Mesothelial cell of epicardium (in vitro differentiated cells): ENCODE measurements around the gene RALGAPA2. TPM values are rescaled to one million over a fixed set of nuclear protein-coding genes. Genes with fewer than 3 reads are reported as not detected.

Experiments used
- DNase-seq, 2 experiments: peaks; one replicate each; pipeline ENCODE4 v3.0.0; 2021; ENCODE audit warnings: low spot score in 2 of 2; ENCODE audit not compliant: unreplicated experiment in 2 of 2
- H3K27ac Mint-ChIP-seq: 2 replicates; pipeline ENCODE4 v1.8.0; 2021; ENCODE audit warnings: mixed read lengths
- H3K27me3 Mint-ChIP-seq: 2 replicates; pipeline ENCODE4 v1.8.0; 2021; ENCODE audit warnings: low read depth, mixed read lengths
- H3K36me3 Mint-ChIP-seq: 2 replicates; pipeline ENCODE4 v1.8.0; 2021; ENCODE audit warnings: mixed read lengths
- H3K4me1 Mint-ChIP-seq: 2 replicates; pipeline ENCODE4 v1.8.0; 2021; ENCODE audit warnings: mixed read lengths
- H3K4me3 Mint-ChIP-seq: 2 replicates; pipeline ENCODE4 v1.8.0; 2021; ENCODE audit warnings: mild to moderate bottlenecking, moderate library complexity, mixed read lengths
- H3K9me3 Mint-ChIP-seq: 2 replicates; pipeline ENCODE4 v1.8.0; 2021; ENCODE audit warnings: mixed read lengths
- total RNA-seq: library from RNA; stranded (reverse); gene quantifications from 3 replicates; pipeline ENCODE4 v1.2.1, GENCODE V29; 2021
- TF ChIP-seq, protein P1 (sequence below): fragments of 200-600 bp; sonication (generic); IDR thresholded peaks from one replicate; pipeline ENCODE4 v1.5.0; 2021; ENCODE audit warnings: antibody characterized with exemption; ENCODE audit not compliant: unreplicated experiment

Gene RALGAPA2
- total RNA-seq, 1 donor from 2014 or later = 27.5 TPM

DNA sequence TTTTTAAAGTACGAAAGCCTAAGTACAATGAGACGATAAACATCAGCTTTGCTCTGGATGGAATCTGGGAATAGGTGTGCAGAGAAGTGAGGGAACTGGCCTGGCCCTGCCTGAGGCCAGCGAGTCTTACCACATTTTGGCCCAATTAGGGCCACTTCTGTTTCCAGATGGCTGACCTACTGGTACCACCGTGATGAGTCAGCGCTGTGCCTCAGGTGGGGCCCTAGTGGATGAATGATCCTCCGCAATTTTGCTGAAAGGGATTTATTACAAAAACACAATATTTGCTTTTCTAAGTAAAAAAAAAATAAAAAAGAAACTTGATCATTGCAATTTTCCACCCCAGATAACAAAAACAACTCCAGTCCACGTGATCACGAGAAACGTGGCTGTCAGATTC is 322.1 kb downstream of the RALGAPA2 start:
- Mint-ChIP-seq H3K4me1 (no peaks in the 10 kb centered on the region), H3K4me3 (no peak overlapping the region)

DNA sequence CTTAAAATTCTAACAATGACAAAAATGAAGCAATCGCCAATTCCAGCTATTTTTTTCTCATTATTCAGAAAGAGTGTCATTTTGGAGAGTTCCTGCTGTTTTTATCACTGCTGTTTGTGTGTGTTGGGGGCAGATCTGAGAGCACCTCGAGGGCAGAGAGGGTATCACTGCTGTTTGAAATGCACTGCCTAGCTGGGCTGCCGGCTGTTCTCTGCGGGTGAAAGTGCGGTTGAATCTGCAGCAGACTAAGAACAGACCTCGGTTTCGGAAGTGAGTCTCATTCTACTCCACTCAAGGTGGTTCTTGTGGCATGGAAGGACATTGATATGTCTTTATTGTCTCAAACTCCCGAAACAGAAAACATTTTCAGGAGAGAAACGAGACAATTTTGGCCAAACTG is 326.3 kb downstream of the RALGAPA2 start:
- Mint-ChIP-seq H3K27ac (no peak overlapping the region), H3K36me3 (peaks cover 2% of the 10 kb centered on the region), H3K4me3 (no peak overlapping the region), H3K27me3 (peaks cover 30% of the 10 kb centered on the region), H3K4me1 (no peaks in the 10 kb centered on the region), H3K9me3 (no peaks in the 10 kb centered on the region)
- TF ChIP-seq, protein P1, sequence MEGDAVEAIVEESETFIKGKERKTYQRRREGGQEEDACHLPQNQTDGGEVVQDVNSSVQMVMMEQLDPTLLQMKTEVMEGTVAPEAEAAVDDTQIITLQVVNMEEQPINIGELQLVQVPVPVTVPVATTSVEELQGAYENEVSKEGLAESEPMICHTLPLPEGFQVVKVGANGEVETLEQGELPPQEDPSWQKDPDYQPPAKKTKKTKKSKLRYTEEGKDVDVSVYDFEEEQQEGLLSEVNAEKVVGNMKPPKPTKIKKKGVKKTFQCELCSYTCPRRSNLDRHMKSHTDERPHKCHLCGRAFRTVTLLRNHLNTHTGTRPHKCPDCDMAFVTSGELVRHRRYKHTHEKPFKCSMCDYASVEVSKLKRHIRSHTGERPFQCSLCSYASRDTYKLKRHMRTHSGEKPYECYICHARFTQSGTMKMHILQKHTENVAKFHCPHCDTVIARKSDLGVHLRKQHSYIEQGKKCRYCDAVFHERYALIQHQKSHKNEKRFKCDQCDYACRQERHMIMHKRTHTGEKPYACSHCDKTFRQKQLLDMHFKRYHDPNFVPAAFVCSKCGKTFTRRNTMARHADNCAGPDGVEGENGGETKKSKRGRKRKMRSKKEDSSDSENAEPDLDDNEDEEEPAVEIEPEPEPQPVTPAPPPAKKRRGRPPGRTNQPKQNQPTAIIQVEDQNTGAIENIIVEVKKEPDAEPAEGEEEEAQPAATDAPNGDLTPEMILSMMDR = no peak
- no peak for DNase-seq

More for the DNA sequence above, 322.1 kb downstream of the RALGAPA2 start:
- TF ChIP-seq, protein P1 = no peak
- Mint-ChIP-seq H3K27ac (no peak overlapping the region), H3K27me3 (peaks cover 9% of the 10 kb centered on the region), H3K9me3 (no peaks in the 10 kb centered on the region), H3K36me3 (peaks cover 8% of the 10 kb centered on the region)
- DNase-seq = no peak

DNA sequence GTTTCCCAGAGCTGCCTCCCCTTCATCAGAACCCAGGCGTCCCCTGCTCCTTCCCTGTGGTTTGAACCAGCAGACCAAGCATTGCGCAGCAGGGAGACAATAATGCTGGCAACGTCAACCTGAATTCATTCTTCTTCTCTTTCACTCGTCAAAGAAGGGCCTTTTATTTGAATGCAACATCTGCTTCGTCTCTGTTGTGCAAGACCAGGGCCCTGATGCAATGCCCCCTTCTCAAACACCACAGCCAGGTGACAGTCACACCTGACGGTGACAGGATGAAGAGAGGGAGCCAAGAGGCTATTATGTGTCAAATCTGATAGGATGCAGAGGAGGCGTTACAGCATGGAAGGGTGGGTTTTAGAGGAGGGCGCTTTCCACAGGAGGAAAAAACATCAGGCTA is 336.6 kb downstream of the RALGAPA2 start:
- H3K9me3 Mint-ChIP-seq = peaks cover 3% of the 10 kb centered on the region
- no peak for DNase-seq
- H3K4me3 Mint-ChIP-seq = no peak overlapping the region
- H3K36me3 Mint-ChIP-seq = no peaks in the 10 kb centered on the region
- H3K4me1 Mint-ChIP-seq = no peaks in the 10 kb centered on the region
- TF ChIP-seq, protein P1 = no peak
- H3K27ac Mint-ChIP-seq = no peak overlapping the region
- H3K27me3 Mint-ChIP-seq = peaks cover 81% of the 10 kb centered on the region

DNA sequence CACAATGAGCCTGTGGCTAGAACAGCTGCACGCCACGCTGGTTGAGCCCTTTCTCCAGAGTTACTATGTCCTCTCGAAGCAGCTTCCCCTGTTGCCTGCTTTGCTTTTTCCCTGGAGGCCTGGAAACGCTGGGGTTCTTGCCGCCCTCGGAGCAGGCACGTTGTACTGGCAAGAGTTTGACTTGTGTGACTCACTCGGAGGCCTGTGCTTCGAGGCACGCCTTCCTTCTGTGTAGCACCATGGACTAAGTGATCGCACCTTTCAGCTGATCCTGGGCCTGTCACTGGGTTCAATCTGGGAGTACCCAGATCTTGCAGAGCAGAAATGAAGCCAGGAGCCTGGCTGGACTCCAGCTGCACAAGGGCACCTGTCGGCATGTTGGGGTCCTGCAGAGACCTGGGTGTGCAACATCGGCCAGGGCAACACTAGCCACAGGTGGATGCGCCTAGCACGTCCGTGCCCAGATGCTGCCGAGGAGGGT is 339.3 kb downstream of the RALGAPA2 start:
- Mint-ChIP-seq H3K9me3 (no peaks in the 10 kb centered on the region), H3K27ac (no peak overlapping the region), H3K4me1 (peaks cover 4% of the 10 kb centered on the region), H3K27me3 (peaks cover 83% of the 10 kb centered on the region), H3K4me3 (no peak overlapping the region), H3K36me3 (no peaks in the 10 kb centered on the region)
- TF ChIP-seq, protein P1 = no peak
- no peak for DNase-seq

DNA sequence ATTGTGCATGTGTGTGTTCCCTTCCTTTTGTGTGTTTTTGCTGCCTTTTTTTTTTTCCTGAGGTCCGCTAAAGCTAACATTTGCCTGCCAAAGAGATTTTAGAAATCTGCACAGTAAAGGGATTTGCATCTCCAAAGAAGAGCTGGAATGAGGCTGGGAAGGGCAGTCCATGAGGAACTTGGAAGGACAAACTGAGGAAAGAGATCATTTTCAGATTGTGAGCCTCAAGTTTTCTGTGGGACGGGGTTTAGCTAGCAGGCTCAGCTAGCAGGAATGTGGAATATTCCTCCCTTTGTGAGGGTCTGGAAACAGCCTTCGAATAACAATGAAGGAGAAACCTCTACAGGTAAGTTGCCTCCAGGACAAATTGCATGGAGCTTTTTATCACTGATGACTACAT is 340.8 kb downstream of the RALGAPA2 start:
- H3K36me3 Mint-ChIP-seq = no peaks in the 10 kb centered on the region
- no peak for DNase-seq
- H3K4me1 Mint-ChIP-seq = peaks cover 6% of the 10 kb centered on the region
- H3K27ac Mint-ChIP-seq = no peak overlapping the region
- TF ChIP-seq, protein P1 = no peak
- no peaks in the 10 kb centered on the region for H3K9me3 Mint-ChIP-seq
- H3K4me3 Mint-ChIP-seq = no peak overlapping the region
- peaks cover 82% of the 10 kb centered on the region for H3K27me3 Mint-ChIP-seq

DNA sequence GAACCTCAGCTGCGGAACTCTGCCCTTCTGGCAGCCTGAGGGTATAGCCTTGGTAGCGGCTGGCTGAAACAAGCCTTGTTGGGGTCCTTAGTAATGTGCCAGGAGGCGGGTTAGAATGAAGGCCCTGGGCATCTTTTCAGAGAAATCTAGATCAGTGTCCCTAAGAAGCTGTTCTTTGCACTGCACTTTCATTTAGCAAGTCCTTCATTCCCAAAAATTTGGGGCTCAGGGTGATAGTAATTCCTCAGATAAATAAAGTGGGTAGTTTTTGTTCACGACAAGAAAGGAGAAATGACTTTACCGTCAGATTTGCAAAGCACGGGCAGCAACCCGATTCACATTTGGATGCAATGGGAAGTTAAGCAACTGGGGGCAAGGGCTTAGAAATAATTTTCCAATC is 341.4 kb downstream of the RALGAPA2 start:
- Mint-ChIP-seq H3K9me3 (no peaks in the 10 kb centered on the region), H3K36me3 (no peaks in the 10 kb centered on the region), H3K4me1 (peaks cover 8% of the 10 kb centered on the region), H3K4me3 (no peak overlapping the region), H3K27ac (no peak overlapping the region), H3K27me3 (peaks cover 82% of the 10 kb centered on the region)
- no peak for DNase-seq
- TF ChIP-seq, protein P1 = no peak
